Endothelial cell of umbilical vein (primary cell): ENCODE data around the gene HSD17B14. TPM values are rescaled to one million over a fixed set of nuclear protein-coding genes. Genes with fewer than 3 reads are reported as not detected.
A peak's percentile ranks its signal among the peaks of the same experiment; 100 is the strongest.

Experiments
- BruUV-seq: library from RNA; stranded (reverse); fragments of 400-500 nt; replicated peaks from 2 replicates; lab custom pipeline; 2021; lab: Mats Ljungman, UMichigan
- CTCF ChIA-PET: fragments of 300-600, 350-600 bp; sonication (Branson Sonifier 250); formaldehyde crosslinking; loops from one replicate; lab custom pipeline; 2021; ENCODE audit warnings: antibody characterized with exemption, inconsistent platforms; lab: Charles Lee
- POLR2A ChIA-PET: fragments of 300-600, 350-600 bp; sonication (Branson Sonifier 250); formaldehyde crosslinking; loops from one replicate; lab custom pipeline; 2021; ENCODE audit warnings: antibody characterized with exemption, inconsistent platforms; lab: Charles Lee
- DNase-seq: peaks from one replicate; pipeline ENCODE4 v3.0.0-alpha.2; 2011; ENCODE audit warnings: low read depth, low spot score
- FAIRE-seq: peaks from 2 replicates; lab custom pipeline; 2011; peaks lifted over from hg19 to GRCh38; lab: Jason Lieb, UNC
- H2AFZ ChIP-seq: 2 replicates; pipeline ENCODE4 v1.6.0; 2012; ENCODE audit warnings: low read depth, low read length, control low read depth, inconsistent platforms
- H3K27ac ChIP-seq: 2 replicates; pipeline ENCODE4 v1.5.1; 2011; ENCODE audit warnings: low read depth, mild to moderate bottlenecking, control low read depth, low read length, moderate library complexity; ENCODE audit not compliant: insufficient read depth
- H3K27me3 ChIP-seq, 2 experiments: 2 replicates each; pipeline versions ENCODE4 v1.6.0 to v1.6.1; 2011; ENCODE audit warnings: low read length in 2 of 2, mixed read lengths in 1 of 2; ENCODE audit not compliant: control insufficient read depth in 2 of 2, insufficient read depth in 2 of 2
- H3K36me3 ChIP-seq, 2 experiments: 2 replicates in 1 of 2; 3 replicates in 1 of 2; pipeline ENCODE4 v1.5.1; 2011; ENCODE audit warnings: low read length in 2 of 2, mild to moderate bottlenecking in 1 of 2, moderate library complexity in 1 of 2; ENCODE audit not compliant: control insufficient read depth in 2 of 2, insufficient read depth in 2 of 2; ENCODE audit errors: extremely low read depth in 1 of 2
- H3K4me1 ChIP-seq: 3 replicates; pipeline ENCODE4 v1.5.1; 2011; ENCODE audit warnings: mild to moderate bottlenecking, low read length; ENCODE audit not compliant: control insufficient read depth, insufficient read depth; ENCODE audit errors: extremely low read depth
- H3K4me2 ChIP-seq: 2 replicates; pipeline ENCODE4 v1.6.1; 2011; ENCODE audit warnings: low read length, control low read depth, mixed read lengths; ENCODE audit not compliant: insufficient read depth
- H3K4me3 ChIP-seq, 3 experiments: fragments of 200-600 bp in 1 of 3; sonication (generic), shearing (Covaris generic) in 1 of 3; replicated peaks in 1 of 3; 2 replicates each; pipeline ENCODE4 v1.5.1; 2011 to 2016; ENCODE audit warnings: control low read depth in 3 of 3, low read length in 3 of 3, mild to moderate bottlenecking in 2 of 3, inconsistent platforms in 1 of 3, low read depth in 1 of 3, moderate library complexity in 1 of 3; ENCODE audit not compliant: insufficient read depth in 1 of 3
- H3K79me2 ChIP-seq: 2 replicates; pipeline ENCODE4 v1.6.0; 2012; ENCODE audit warnings: low read length, inconsistent platforms; ENCODE audit not compliant: control insufficient read depth, insufficient read depth
- H3K9ac ChIP-seq: replicated peaks from 2 replicates; pipeline ENCODE3; 2011; ENCODE audit warnings: low read length, control low read depth; ENCODE audit not compliant: insufficient read depth; ENCODE audit errors: extremely low read depth
- H3K9me1 ChIP-seq: replicated peaks from 3 replicates; pipeline ENCODE4 v1.6.0; 2011; ENCODE audit warnings: mild to moderate bottlenecking, low read length; ENCODE audit not compliant: control insufficient read depth, insufficient read depth; ENCODE audit errors: extremely low read depth
- H3K9me3 ChIP-seq: replicated peaks from 2 replicates; pipeline ENCODE4 v1.5.1; 2012; ENCODE audit warnings: low read length, inconsistent platforms; ENCODE audit not compliant: control insufficient read depth, insufficient read depth
- H4K20me1 ChIP-seq: replicated peaks from 2 replicates; pipeline ENCODE3; 2011; ENCODE audit warnings: mild to moderate bottlenecking, low read length; ENCODE audit not compliant: control insufficient read depth, insufficient read depth; ENCODE audit errors: extremely low read depth
- CTCF ChIP-seq, 2 donors: IDR thresholded peaks; 1 replicate in 1 of 2; 2 replicates in 1 of 2; pipeline ENCODE4 v1.5.1; 2011; ENCODE audit warnings: low read length in 2 of 2, mild to moderate bottlenecking in 2 of 2, moderate library complexity in 2 of 2, control low read depth in 1 of 2, inconsistent platforms in 1 of 2, low read depth in 1 of 2; ENCODE audit not compliant: insufficient read depth in 1 of 2; ENCODE audit errors: extremely low read depth in 1 of 2
- EZH2 ChIP-seq: IDR thresholded peaks from 2 replicates; pipeline ENCODE4 v1.6.1; 2012; ENCODE audit warnings: borderline replicate concordance, low read depth, mild to moderate bottlenecking, moderate library complexity, low read length, inconsistent platforms; ENCODE audit not compliant: severe bottlenecking
- FOS ChIP-seq: IDR thresholded peaks from 2 replicates; pipeline ENCODE4 v1.6.1; 2011; ENCODE audit warnings: mild to moderate bottlenecking, low read length, moderate library complexity, borderline replicate concordance; ENCODE audit not compliant: insufficient read depth
- GATA2 ChIP-seq: IDR thresholded peaks from 2 replicates; pipeline ENCODE4 v1.7.0; 2011; ENCODE audit warnings: low read depth, mild to moderate bottlenecking, moderate library complexity, mixed read lengths, low read length; ENCODE audit not compliant: insufficient read length, insufficient read depth
- JUN ChIP-seq: IDR thresholded peaks from 2 replicates; pipeline ENCODE4 v1.6.1; 2011; ENCODE audit warnings: borderline replicate concordance, low read depth; ENCODE audit not compliant: insufficient read length, insufficient read depth
- MAX ChIP-seq: IDR thresholded peaks from 2 replicates; pipeline ENCODE4 v1.6.1; 2011; ENCODE audit not compliant: insufficient read depth, insufficient read length
- MYC ChIP-seq: IDR thresholded peaks from one replicate; pipeline ENCODE4 v1.6.1; 2011; ENCODE audit warnings: mild to moderate bottlenecking, low read depth, low read length
- POLR2A ChIP-seq: IDR thresholded peaks from 2 replicates; pipeline ENCODE4 v1.6.1; 2012; ENCODE audit warnings: low read depth, mild to moderate bottlenecking, control low read depth, low read length
- POLR2AphosphoS5 ChIP-seq: IDR thresholded peaks from 2 replicates; pipeline ENCODE4 v1.6.1; 2012; ENCODE audit warnings: low read depth, mild to moderate bottlenecking, control low read depth, low read length, moderate library complexity; ENCODE audit not compliant: insufficient read depth
- dilution Hi-C: fragments of 300-500 bp; cut with MboI; formaldehyde crosslinking; loops from one replicate; pipeline ENCODE4 v1.15.0; 2019; ENCODE audit warnings: low sequenced_read_pairs; ENCODE audit not compliant: extremely low pct_ligation_motif_present
- intact Hi-C: fragments of 100-400 bp; cut with micrococcal nuclease; formaldehyde crosslinking; loops from one replicate; pipeline ENCODE4 v1.10.0; 2022
- polyA plus RNA-seq, 4 experiments: library from polyadenylated mRNA; depleted of rRNA in 3 of 4; stranded (reverse) in 3 of 4; unstranded in 1 of 4; fragments of >200 nt; gene quantifications; 2 replicates each; pipeline versions ENCODE4 v1.2.1 to v1.2.3, GENCODE V29; 2011 to 2012; ENCODE audit warnings: missing spikeins in 1 of 4
- total RNA-seq: library from RNA; stranded (reverse); gene quantifications from 2 replicates; pipeline ENCODE4 v1.2.3, GENCODE V29; 2021

HSD17B14 gene
- total and polyA plus RNA-seq, 2 donors (not counting 3 experiments of a cell fraction or from before 2014, with no cell fraction given) = 20.9 to 46.3 TPM

- Histone ChIP-seq H2AFZ (peak overlapping the region; percentile 33), H3K9me3 (no peaks in the 10 kb centered on the region), H3K9me1 (no peaks in the 10 kb centered on the region), H3K9ac (peak overlapping the region; percentile 26), H3K4me2 (peak overlapping the region; percentile 2), H3K36me3 (no peaks in the 10 kb centered on the region), H3K79me2 (no peaks in the 10 kb centered on the region), H3K4me1 (peaks cover 3% of the 10 kb centered on the region), H3K27me3 (no peaks in the 10 kb centered on the region), H3K4me3 (peak overlapping the region in 2 of 3 experiments; percentile 18 to 37), H4K20me1 (no peaks in the 10 kb centered on the region), H3K27ac (peak overlapping the region; percentile 2)
- BruUV-seq = no TSS peak
- CTCF ChIA-PET = interaction anchor here (0.6 to 11.1 kb wide), 37 partner anchors 10 to 344 kb away, joined by 3 to 427 read pairs (median 5); partner anchors contain the start of genes BCAT2, CA11, GYS1 and HSD17B14
- dilution Hi-C loops (no loop called here), intact Hi-C loops (loop anchor here (1.0 kb wide), 3 partner anchors 40 to 176 kb away; no protein-coding TSS in a partner anchor)
- TF ChIP-seq MYC = no peak
- TF ChIP-seq POLR2A = peak; percentile 48
- TF ChIP-seq GATA2 = no peak
- TF ChIP-seq POLR2AphosphoS5 = peak; percentile 73
- TF ChIP-seq MAX = no peak
- peak; percentile 38 for TF ChIP-seq JUN
- no peak for TF ChIP-seq EZH2
- peak; percentile 94 to 96 for TF ChIP-seq CTCF (IDR thresholded peaks at IDR 0.05; ENCODE audit: extremely low read depth in 1 of 2, insufficient read depth in 1 of 2, low read depth in 1 of 2, low read length in 2 of 2)
- peak; percentile 66 for TF ChIP-seq FOS
- POLR2A ChIA-PET = interaction anchor here (1.2 kb wide), 1 partner anchor 41 kb away, joined by 3 read pairs; the partner anchor contains the start of gene HSD17B14
- DNase-seq = peak; percentile 95
- peak; percentile 98 for FAIRE-seq
Observed at GRCh38 chr19:48795055-48795684, 41.1 kb downstream of the HSD17B14 start.
